Endodermal cell (in vitro differentiated cells): ENCODE data around the gene PANK1. TPM values are rescaled to one million over a fixed set of nuclear protein-coding genes. Genes with fewer than 3 reads are reported as not detected.

ENCODE experiments used
- DNase-seq: peaks from one replicate; pipeline ENCODE4 v3.0.0-alpha.2; 2017
- H3K27ac ChIP-seq: 2 replicates; pipeline ENCODE4 v1.5.1; 2013; ENCODE audit warnings: mild to moderate bottlenecking, low read depth, low read length, moderate library complexity
- H3K27me3 ChIP-seq: 2 replicates; pipeline ENCODE4 v1.6.1; 2013; ENCODE audit warnings: mild to moderate bottlenecking, low read length, moderate library complexity; ENCODE audit not compliant: insufficient read depth, control insufficient read depth, poor library complexity, severe bottlenecking
- H3K36me3 ChIP-seq: 2 replicates; pipeline ENCODE4 v1.7.0; 2013; ENCODE audit warnings: mild to moderate bottlenecking, low read length, moderate library complexity; ENCODE audit not compliant: control insufficient read depth, insufficient read depth
- H3K4me1 ChIP-seq: one replicate; pipeline ENCODE4 v1.7.0; 2013; ENCODE audit warnings: low read length; ENCODE audit not compliant: control insufficient read depth, insufficient read depth
- H3K4me3 ChIP-seq: 2 replicates; pipeline ENCODE4 v1.5.1; 2013; ENCODE audit warnings: mild to moderate bottlenecking, low read length, moderate library complexity
- H3K9ac ChIP-seq: 2 replicates; pipeline ENCODE4 v1.6.1; 2013; ENCODE audit warnings: mild to moderate bottlenecking, low read length, moderate library complexity; ENCODE audit not compliant: poor library complexity, severe bottlenecking; ENCODE audit errors: extremely low read depth
- H3K9me3 ChIP-seq: 2 replicates; pipeline ENCODE4 v1.6.1; 2013; ENCODE audit warnings: mild to moderate bottlenecking, low read length, moderate library complexity; ENCODE audit not compliant: control insufficient read depth
- H3K27ac Mint-ChIP-seq: 2 replicates; pipeline ENCODE4 v1.8.0; 2020; ENCODE audit warnings: mixed read lengths
- H3K27me3 Mint-ChIP-seq: 2 replicates; pipeline ENCODE4 v1.8.0; 2021; ENCODE audit warnings: mild to moderate bottlenecking, mixed read lengths; ENCODE audit not compliant: insufficient read depth
- H3K36me3 Mint-ChIP-seq: 2 replicates; pipeline ENCODE4 v1.8.0; 2020; ENCODE audit warnings: low read depth, mixed read lengths
- H3K4me1 Mint-ChIP-seq: 2 replicates; pipeline ENCODE4 v1.8.0; 2020; ENCODE audit warnings: mixed read lengths
- H3K4me3 Mint-ChIP-seq: 2 replicates; pipeline ENCODE4 v1.8.0; 2020; ENCODE audit warnings: mild to moderate bottlenecking, moderate library complexity, mixed read lengths
- H3K9me3 Mint-ChIP-seq: 2 replicates; pipeline ENCODE4 v1.8.0; 2020; ENCODE audit warnings: mild to moderate bottlenecking, mixed read lengths
- CTCF ChIP-seq: fragments of 200-600 bp; sonication (generic); conservative IDR thresholded peaks from 2 replicates; pipeline ENCODE4 v1.5.0; 2021; ENCODE audit warnings: antibody characterized with exemption, mild to moderate bottlenecking
- WGBS, 2 experiments: methylation state at CpG; one replicate each; pipeline versions ENCODE4 v1.1.5 to v1.1.7; 2013; ENCODE audit warnings: missing lambda C conversion rate in 2 of 2, mixed read lengths in 1 of 2; ENCODE audit not compliant: insufficient coverage in 1 of 2, insufficient read length in 1 of 2; 5-methylcytosine and 5-hydroxymethylcytosine counted together
- total RNA-seq, 2 donors: library from RNA; stranded (reverse); fragmentation: NEBNext Ultra II Directional in 1 of 2; extraction: Animal tissue kit (Norgen Biotek cat#: 25700) in 1 of 2; gene quantifications; 2 replicates in 1 of 2; 3 replicates in 1 of 2; pipeline ENCODE4 v1.2.1, GENCODE V29; 2021

Gene PANK1
- total RNA-seq, 2 donors from 2014 or later: 23.4 to 28.8 TPM

GRCh38 chr10:89555688-89556445 is 89.2 kb downstream of the PANK1 start:
- Histone ChIP-seq H3K9me3 (no peaks in the 10 kb centered on the region), H3K4me1 (peaks cover 10% of the 10 kb centered on the region), H3K9ac (no peak overlapping the region), H3K4me3 (no peak overlapping the region), H3K27ac (no peak overlapping the region), H3K36me3 (no peaks in the 10 kb centered on the region), H3K27me3 (no peaks in the 10 kb centered on the region)
- peaks cover 12% of the 10 kb centered on the region for H3K27me3 Mint-ChIP-seq
- no peak for DNase-seq
- 89 to 92% methylated on average over 6 of the region's 7 CpGs for WGBS, 2 experiments
- peaks cover 9% of the 10 kb centered on the region for H3K9me3 Mint-ChIP-seq
- no peak overlapping the region for H3K4me3 Mint-ChIP-seq
- no peaks in the 10 kb centered on the region for H3K36me3 Mint-ChIP-seq
- peaks cover 23% of the 10 kb centered on the region for H3K4me1 Mint-ChIP-seq
- H3K27ac Mint-ChIP-seq: no peak overlapping the region
- peak; percentile 59 for TF ChIP-seq CTCF

- 100% methylated on average over 1 of the region's 1 CpG; no CpG with 5 or more reads in 1 of the 2 experiments for WGBS, 2 experiments
- Histone ChIP-seq H3K36me3 (no peaks in the 10 kb centered on the region), H3K9me3 (no peaks in the 10 kb centered on the region), H3K27ac (no peak overlapping the region), H3K4me3 (no peak overlapping the region), H3K4me1 (peaks cover 10% of the 10 kb centered on the region), H3K27me3 (no peaks in the 10 kb centered on the region), H3K9ac (no peak overlapping the region)
- DNase-seq: no peak
- H3K27me3 Mint-ChIP-seq: peaks cover 9% of the 10 kb centered on the region
- no peak for TF ChIP-seq CTCF
- peaks cover 23% of the 10 kb centered on the region for H3K4me1 Mint-ChIP-seq
- peaks cover 12% of the 10 kb centered on the region for H3K9me3 Mint-ChIP-seq
- H3K36me3 Mint-ChIP-seq: no peaks in the 10 kb centered on the region
- no peak overlapping the region for H3K27ac Mint-ChIP-seq
- no peak overlapping the region for H3K4me3 Mint-ChIP-seq
Observed at GRCh38 chr10:89554433-89554832, 90.6 kb downstream of the PANK1 start.

- no peak for TF ChIP-seq CTCF
- Mint-ChIP-seq H3K4me3 (no peak overlapping the region), H3K36me3 (no peaks in the 10 kb centered on the region), H3K4me1 (peaks cover 29% of the 10 kb centered on the region), H3K27ac (no peak overlapping the region), H3K27me3 (peaks cover 4% of the 10 kb centered on the region), H3K9me3 (peaks cover 12% of the 10 kb centered on the region)
- H3K27me3 ChIP-seq: no peaks in the 10 kb centered on the region
- no peak overlapping the region for H3K27ac ChIP-seq
- no peaks in the 10 kb centered on the region for H3K36me3 ChIP-seq
- H3K4me1 ChIP-seq: peaks cover 10% of the 10 kb centered on the region
- WGBS, 2 experiments: 87 to 90% methylated on average over 2 to 4 of the region's 5 CpGs
- H3K9ac ChIP-seq: no peak overlapping the region
- no peak for DNase-seq
- no peak overlapping the region for H3K4me3 ChIP-seq
- H3K9me3 ChIP-seq: no peaks in the 10 kb centered on the region
Observed at GRCh38 chr10:89553064-89553734, 91.8 kb downstream of the PANK1 start.
